HepG2 (cell line): ENCODE results near the gene ILDR1. TPM values are rescaled to one million over a fixed set of nuclear protein-coding genes. Genes with fewer than 3 reads are reported as not detected.

Experiments
- ATAC-seq: fragments of 200-7000 bp; cut with Tn5 transposase; 3 replicates; pipeline ENCODE4 v1.9.1; 2020; ENCODE audit warnings: mild to moderate bottlenecking, moderate library complexity
- BruUV-seq: library from RNA; stranded (reverse); fragments of 400-500 nt; replicated peaks from 2 replicates; lab custom pipeline; 2021; lab: Mats Ljungman, UMichigan
- CTCF ChIA-PET: fragments of 300-600 bp; formaldehyde crosslinking; extraction: SDS; loops from one replicate; lab custom pipeline; 2021; ENCODE audit warnings: low total read pairs, inconsistent platforms, low intra/inter-chr PET ratio; lab: Yijun Ruan, JAX
- POLR2A ChIA-PET: fragments of 350-600 bp; sonication (Branson Sonifier 250); formaldehyde crosslinking; loops from one replicate; lab custom pipeline; 2020; ENCODE audit warnings: antibody characterized with exemption, inconsistent platforms; lab: Yijun Ruan, JAX
- DNase-seq: peaks from one replicate; pipeline ENCODE4 v3.0.0-alpha.2; 2015; ENCODE audit warnings: low spot score
- FAIRE-seq: peaks from 3 replicates; lab custom pipeline; 2011; peaks lifted over from hg19 to GRCh38; lab: Jason Lieb, UNC
- H2AFZ ChIP-seq: one replicate; pipeline ENCODE4 v1.6.1; 2011; ENCODE audit warnings: low read length, inconsistent platforms
- H3K27ac ChIP-seq: fragments of 300-600 bp; 3 replicates; pipeline ENCODE4 v1.8.0; 2011; ENCODE audit warnings: mixed run types, mild to moderate bottlenecking, mixed read lengths, low read length, inconsistent platforms; ENCODE audit not compliant: insufficient read depth; ENCODE audit errors: extremely low read length
- H3K27me3 ChIP-seq, 2 experiments: fragments of 200-600 bp in 1 of 2; 2 replicates in 1 of 2; 3 replicates in 1 of 2; pipeline versions ENCODE4 v1.6.0 to v1.8.0; 2011; ENCODE audit warnings: low read length in 2 of 2, mild to moderate bottlenecking in 2 of 2, moderate library complexity in 2 of 2, inconsistent platforms in 1 of 2; ENCODE audit not compliant: insufficient read depth in 2 of 2, control insufficient read depth in 1 of 2
- H3K36me3 ChIP-seq, 2 experiments: fragments of 200-600 bp in 1 of 2; replicated peaks in 1 of 2; 2 replicates in 1 of 2; 3 replicates in 1 of 2; pipeline versions ENCODE4 v1.5.1 to v1.8.0; 2011; ENCODE audit warnings: low read length in 2 of 2, inconsistent platforms in 1 of 2; ENCODE audit not compliant: insufficient read depth in 2 of 2, control insufficient read depth in 1 of 2
- H3K4me1 ChIP-seq: 2 replicates; pipeline ENCODE4 v1.5.1; 2012; ENCODE audit warnings: low read length, inconsistent platforms; ENCODE audit not compliant: insufficient read depth
- H3K4me2 ChIP-seq: 2 replicates; pipeline ENCODE4 v1.6.0; 2011; ENCODE audit warnings: low read depth, low read length, inconsistent platforms
- H3K4me3 ChIP-seq, 3 experiments: fragments of 200-600 bp in 1 of 3; sonication (generic), shearing (Covaris generic) in 1 of 3; replicated peaks in 1 of 3; 2 replicates each; pipeline ENCODE4 v1.5.1; 2011 to 2016; ENCODE audit warnings: low read length in 3 of 3, inconsistent platforms in 2 of 3, low read depth in 2 of 3, mild to moderate bottlenecking in 2 of 3, control low read depth in 1 of 3, mixed read lengths in 1 of 3; ENCODE audit not compliant: insufficient read depth in 1 of 3
- H3K79me2 ChIP-seq: one replicate; pipeline ENCODE4 v1.6.1; 2011; ENCODE audit warnings: low read length, inconsistent platforms; ENCODE audit not compliant: insufficient read depth
- H3K9ac ChIP-seq: 2 replicates; pipeline ENCODE4 v1.6.0; 2011; ENCODE audit warnings: mild to moderate bottlenecking, low read depth, low read length, inconsistent platforms; ENCODE audit not compliant: insufficient read depth
- H3K9me3 ChIP-seq: 2 replicates; pipeline ENCODE4 v1.5.1; 2012; ENCODE audit warnings: mild to moderate bottlenecking, low read length
- H4K20me1 ChIP-seq: 2 replicates; pipeline ENCODE4 v1.6.0; 2011; ENCODE audit warnings: inconsistent platforms, mild to moderate bottlenecking, low read length, moderate library complexity; ENCODE audit not compliant: insufficient read depth
- CENPBD1 ChIP-seq: sonication (generic); formaldehyde crosslinking; IDR thresholded peaks from 2 replicates; pipeline ENCODE4 v1.8.0; 2022; ENCODE audit warnings: missing genetic modification reagents, low read depth, mild to moderate bottlenecking, borderline replicate concordance
- DMTF1 ChIP-seq: sonication (generic); formaldehyde crosslinking; IDR thresholded peaks from 2 replicates; pipeline ENCODE4 v1.4.0; 2020; ENCODE audit warnings: mild to moderate bottlenecking, missing genetic modification reagents
- DPF2 ChIP-seq: sonication (generic); formaldehyde crosslinking; IDR thresholded peaks from 2 replicates; pipeline ENCODE4 v1.4.0; 2020; ENCODE audit warnings: mild to moderate bottlenecking, low read depth, missing genetic modification reagents, borderline replicate concordance
- EP300 ChIP-seq, 3 experiments: sonication (generic) in 1 of 3; formaldehyde crosslinking in 1 of 3; IDR thresholded peaks; 2 replicates each; pipeline versions ENCODE4 v1.5.1 to v1.6.1; 2011 to 2020; ENCODE audit warnings: low read depth in 2 of 3, low read length in 2 of 3, borderline replicate concordance in 1 of 3, improper control_type of control experiment in 1 of 3, mild to moderate bottlenecking in 1 of 3, missing genetic modification reagents in 1 of 3, moderate library complexity in 1 of 3
- PRDM15 ChIP-seq: sonication (generic); formaldehyde crosslinking; IDR thresholded peaks from 2 replicates; pipeline ENCODE4 v1.4.0; 2020; ENCODE audit warnings: missing genetic modification reagents
- PRMT3 ChIP-seq: sonication (generic); formaldehyde crosslinking; IDR thresholded peaks from 2 replicates; pipeline ENCODE4 v1.8.1; 2022; ENCODE audit warnings: low read depth, mild to moderate bottlenecking, moderate library complexity, missing genetic modification reagents, borderline replicate concordance
- SMARCE1 ChIP-seq: fragments of 450-650 bp; IDR thresholded peaks from 2 replicates; pipeline ENCODE4 v1.6.1; 2017; ENCODE audit warnings: borderline replicate concordance
- SNAPC5 ChIP-seq: sonication (generic); formaldehyde crosslinking; IDR thresholded peaks from 2 replicates; pipeline ENCODE4 v1.8.1; 2023; ENCODE audit warnings: mild to moderate bottlenecking, missing genetic modification reagents, borderline replicate concordance
- SOX5 ChIP-seq: IDR thresholded peaks from 2 replicates; pipeline ENCODE4 v1.6.1; 2016; ENCODE audit warnings: borderline replicate concordance
- SOX6 ChIP-seq, 2 experiments: fragments of 450-650 bp in 1 of 2; sonication (generic) in 1 of 2; formaldehyde crosslinking in 1 of 2; IDR thresholded peaks; 2 replicates each; pipeline versions ENCODE4 v1.4.0 to v1.6.1; 2017 to 2020; ENCODE audit warnings: antibody characterized with exemption in 1 of 2, mild to moderate bottlenecking in 1 of 2, missing genetic modification reagents in 1 of 2
- ZBTB7B ChIP-seq: sonication (generic); formaldehyde crosslinking; IDR thresholded peaks from 2 replicates; pipeline ENCODE4 v1.4.0; 2020; ENCODE audit warnings: missing genetic modification reagents
- ZNF33B ChIP-seq: sonication (generic); formaldehyde crosslinking; IDR thresholded peaks from 2 replicates; pipeline ENCODE4 v1.5.1; 2020; ENCODE audit warnings: mild to moderate bottlenecking, missing genetic modification reagents
- ZNF776 ChIP-seq: sonication (generic); formaldehyde crosslinking; IDR thresholded peaks from 2 replicates; pipeline ENCODE4 v1.4.0; 2020; ENCODE audit warnings: mild to moderate bottlenecking, missing genetic modification reagents
- in situ Hi-C: cut with HindIII; loops from 2 replicates; pipeline ENCODE4 v1.10.0; 2017; ENCODE audit warnings: low pct_unique_long_range_greater_than_20kb; ENCODE audit not compliant: extremely low pct_ligation_motif_present
- intact Hi-C: fragments of 100-400 bp; cut with micrococcal nuclease; formaldehyde crosslinking; loops from one replicate; pipeline ENCODE4 v1.10.0; 2022; ENCODE audit not compliant: unreplicated experiment
- polyA plus RNA-seq, 8 experiments: library from polyadenylated mRNA; depleted of rRNA in 3 of 8; stranded (reverse) in 7 of 8; unstranded in 1 of 8; fragments of >200 nt; fragmentation: Illumina TruSeq in 4 of 8; extraction: Trizol in 4 of 8; gene quantifications; 2 replicates each; pipeline versions ENCODE4 v1.2.1 to v1.2.3, GENCODE V29; 2011 to 2016; ENCODE audit warnings: low read depth in 4 of 8, missing spikeins in 1 of 8, mixed read lengths in 1 of 8; ENCODE audit not compliant: insufficient read depth in 1 of 8
- total RNA-seq, 5 experiments: library from RNA; depleted of rRNA; stranded (reverse); fragments of >200 nt; fragmentation: Illumina TruSeq; extraction: Trizol; gene quantifications; 2 replicates each; pipeline ENCODE4 v1.2.3, GENCODE V29; 2016; ENCODE audit warnings: low read depth in 1 of 5

Gene ILDR1
- total and polyA plus RNA-seq, 2 of the 13 experiments (the other 11 are each of a cell fraction or from before 2014, with no cell fraction given): not detected

DNA sequence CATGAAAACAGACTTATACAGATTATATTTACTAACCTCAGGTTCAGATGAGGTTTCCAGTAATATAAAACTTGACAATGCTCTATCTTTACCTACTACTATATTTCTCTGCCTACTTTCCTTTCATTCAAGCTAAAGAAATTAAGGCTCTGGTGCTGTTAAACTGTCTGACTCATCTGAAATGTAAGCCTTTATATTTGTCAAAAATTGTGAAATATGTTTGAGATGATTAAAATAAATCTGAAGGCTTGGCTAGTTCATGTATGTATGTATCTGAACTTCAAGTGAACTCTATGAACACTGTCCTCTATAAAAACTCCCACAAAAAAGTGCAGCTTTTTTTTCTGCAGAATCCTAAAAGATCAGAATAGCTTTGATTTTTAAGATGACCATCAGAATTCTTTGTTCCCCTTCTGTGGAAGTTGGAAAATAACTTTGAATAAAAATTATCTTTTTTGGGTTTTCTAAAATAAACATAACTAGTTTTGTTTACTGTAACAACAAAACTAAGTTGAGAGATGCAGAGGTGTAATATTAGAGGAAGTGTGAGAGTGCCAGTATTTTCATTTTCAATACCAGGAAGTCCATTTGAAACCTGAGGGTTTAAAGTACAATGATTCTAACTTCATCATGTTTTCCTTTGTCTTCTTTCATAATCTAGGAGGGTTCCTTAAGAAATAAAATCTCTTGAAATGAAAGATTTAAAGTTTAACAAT, 42.2 kb downstream of the ILDR1 start:
- no peak overlapping the region for H3K27ac ChIP-seq
- DNase-seq (no peak), FAIRE-seq (no peak), ATAC-seq (no peak)
- intact Hi-C loops: no loop called here
- in situ Hi-C loops: no loop called here
- no peaks in the 10 kb centered on the region for H3K4me1 ChIP-seq
- H3K27me3 ChIP-seq: no peaks in the 10 kb centered on the region
- TF ChIP-seq EP300 (IDR thresholded peaks at IDR 0.05; ENCODE audit: low read depth in 2 of 2, low read length in 2 of 2): no peak
- no peak for TF ChIP-seq EP300 (CRISPR knock-in tag; IDR thresholded peaks at IDR 0.05; ENCODE audit: borderline replicate concordance)
- no peak for TF ChIP-seq SOX5 (CRISPR knock-in tag)
- TF ChIP-seq ZNF33B: no peak
- TF ChIP-seq ZBTB7B: no peak
- no peak for TF ChIP-seq CENPBD1
- no peak for TF ChIP-seq DMTF1 (CRISPR knock-in tag)
- no peak for TF ChIP-seq DPF2 (CRISPR knock-in tag)
- no peak for TF ChIP-seq SNAPC5 (CRISPR knock-in tag)
- TF ChIP-seq SOX6 (IDR thresholded peaks at IDR 0.05): no peak
- no peak for TF ChIP-seq SOX6 (CRISPR knock-in tag; IDR thresholded peaks at IDR 0.05)
- TF ChIP-seq SMARCE1: no peak
- TF ChIP-seq ZNF776 (CRISPR knock-in tag): no peak
- TF ChIP-seq PRDM15 (CRISPR knock-in tag): no peak
- no peak for TF ChIP-seq PRMT3
- H3K9ac ChIP-seq: no peak overlapping the region
- no peaks in the 10 kb centered on the region for H3K79me2 ChIP-seq
- no peak overlapping the region for H3K4me2 ChIP-seq
- POLR2A ChIA-PET: no interaction called here
- CTCF ChIA-PET: no interaction called here
- no TSS peak for BruUV-seq
- H4K20me1 ChIP-seq: no peaks in the 10 kb centered on the region
- no peaks in the 10 kb centered on the region for H3K36me3 ChIP-seq
- H3K4me3 ChIP-seq: no peak overlapping the region
- no peak overlapping the region for H2AFZ ChIP-seq
- H3K9me3 ChIP-seq: peaks cover under 1% of the 10 kb centered on the region; the same call in 1 of the 2 replicates
